HG03045 (cell line): ENCODE data around the gene ENKD1.
A peak's percentile ranks its signal among the peaks of the same experiment; 100 is the strongest.
"Not testable (repeated sequence)": the region's sequence is repeated elsewhere in the genome, so short reads cannot be mapped to it uniquely, and the experiment has no call there.

Source experiments
- ATAC-seq: cut with Tn5 transposase; IDR thresholded peaks from one replicate; pipeline ENCODE4 v1.9.1; 2021; ENCODE audit warnings: mild to moderate bottlenecking, moderate library complexity; ENCODE audit not compliant: unreplicated experiment

The ENKD1 gene

DNA sequence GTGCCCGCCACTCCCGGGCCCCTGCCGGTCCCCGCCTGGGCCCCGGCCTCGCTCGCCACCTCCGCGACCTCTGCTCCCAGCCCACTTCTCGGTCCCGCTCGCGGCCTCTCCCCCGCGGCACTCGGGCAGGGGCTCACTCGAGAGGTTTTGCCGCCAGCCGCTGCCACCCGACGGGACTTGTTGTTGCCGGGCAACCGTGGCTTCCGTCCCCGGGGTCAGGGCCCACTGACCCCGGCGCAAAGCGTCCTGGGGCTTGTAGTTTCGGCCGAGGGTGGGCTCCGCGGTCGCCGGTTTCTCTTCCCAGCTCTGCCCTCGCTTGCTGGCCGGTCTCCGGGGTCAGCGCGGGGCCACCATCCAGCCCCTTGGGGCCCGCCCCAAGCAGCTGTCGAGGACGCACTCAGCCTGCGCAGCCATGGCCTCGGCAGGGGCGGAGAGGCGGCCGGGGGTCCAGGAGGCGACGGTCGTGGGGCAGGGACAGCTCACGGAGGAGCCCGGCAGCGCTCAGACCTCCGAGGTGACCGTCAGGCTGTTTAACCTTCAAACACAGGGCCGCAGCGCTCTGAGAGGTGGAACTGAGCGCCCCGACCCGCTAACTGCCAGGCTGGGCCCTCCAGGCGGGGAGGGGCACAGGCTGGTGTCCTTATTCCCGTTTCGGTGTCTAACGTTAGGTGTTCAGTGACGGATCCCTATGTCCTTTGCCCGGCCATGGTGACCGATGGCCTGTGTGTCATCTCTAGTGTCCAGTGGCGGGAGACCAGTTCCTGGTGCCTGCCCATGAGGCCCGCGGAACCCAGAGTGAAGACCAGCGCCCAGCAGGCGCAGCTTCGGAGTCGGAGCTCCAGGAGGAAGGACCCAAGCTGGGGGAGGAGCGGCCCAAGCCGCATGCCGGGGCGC is at the start of gene ENKD1, which contains the start of gene C16orf86:
ENKD1 (minus strand) TSS at position 192 of the 894 bp plus-strand sequence. CDS start 308 bp downstream, outside the sequence.
C16orf86 (plus strand) TSS at position 256 of the 894 bp plus-strand sequence; CDS start at position 413, 157 bp downstream.
- ATAC-seq: peak; percentile 51

DNA sequence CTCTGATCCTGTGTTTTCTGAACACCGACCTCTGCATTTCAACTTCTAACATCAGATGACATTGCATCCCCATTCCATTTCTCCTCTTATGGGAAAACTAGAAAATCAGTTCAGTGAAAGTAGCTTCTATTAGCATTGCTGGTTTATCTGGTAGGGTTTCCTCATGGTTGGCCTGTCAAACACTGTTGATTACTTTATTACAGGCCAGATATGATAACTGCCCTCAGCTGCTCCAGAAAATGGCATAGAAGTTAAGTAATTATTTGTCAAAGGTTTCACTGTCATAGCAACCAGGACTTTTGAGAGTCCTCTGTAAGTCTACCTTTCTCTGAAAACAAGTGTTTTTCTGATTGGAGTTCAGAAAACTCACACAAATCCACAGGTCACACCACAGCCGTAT is 49.5 kb upstream of the ENKD1 start:
- ATAC-seq: no peak

- ATAC-seq: no peak
Measured at GRCh38 chr16:67714522-67714921, 48.0 kb upstream of the ENKD1 start.

- no peak for ATAC-seq
Measured at GRCh38 chr16:67713647-67714273, 47.2 kb upstream of the ENKD1 start.

GRCh38 chr16:67710607-67711006 is 44.1 kb upstream of the ENKD1 start:
- ATAC-seq: no peak

GRCh38 chr16:67709050-67709449 is 42.5 kb upstream of the ENKD1 start:
- ATAC-seq: no peak

DNA sequence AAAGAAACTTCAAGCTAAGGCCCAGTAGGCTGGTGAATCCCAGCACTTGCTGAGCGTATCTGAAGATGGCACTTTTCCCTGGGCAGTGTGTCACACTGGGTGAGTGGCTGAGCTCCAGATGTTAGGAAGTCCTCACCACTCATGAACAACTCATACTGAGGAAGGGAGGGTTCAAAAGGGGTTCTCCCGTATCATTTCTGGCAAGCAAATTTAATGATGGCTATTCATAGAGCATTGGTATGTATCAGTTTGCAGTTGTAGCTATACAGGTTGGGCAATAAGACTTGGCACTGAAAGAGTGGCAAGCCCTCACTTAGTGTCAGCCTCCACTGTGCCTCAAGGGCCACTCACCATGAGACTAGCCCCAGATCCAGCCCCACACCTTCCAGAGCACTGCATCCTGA is 41.8 kb upstream of the ENKD1 start:
- ATAC-seq: no peak

GRCh38 chr16:67707790-67708189 is 41.2 kb upstream of the ENKD1 start:
- ATAC-seq: no peak

DNA sequence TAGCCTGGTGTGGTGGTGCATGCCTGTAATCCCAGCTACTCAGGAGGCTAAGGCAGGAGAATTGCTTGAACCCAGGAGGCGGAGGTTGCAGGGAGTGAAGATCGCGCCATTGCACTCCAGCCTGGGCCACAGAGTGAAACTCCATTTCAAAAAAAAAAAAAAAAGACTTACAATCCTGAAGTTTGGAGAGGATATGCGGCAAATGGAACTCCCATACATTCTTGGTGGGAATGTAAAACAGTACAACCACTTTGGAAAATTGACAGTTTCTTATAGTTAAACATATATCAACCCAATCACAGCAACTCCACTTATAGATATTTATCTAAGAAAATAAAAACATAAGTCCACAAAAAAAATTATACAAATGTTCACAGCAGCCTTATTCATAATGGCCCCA is 40.7 kb upstream of the ENKD1 start:
- ATAC-seq: no peak

GRCh38 chr16:67704110-67704509 is 37.6 kb upstream of the ENKD1 start:
- ATAC-seq: no peak

DNA sequence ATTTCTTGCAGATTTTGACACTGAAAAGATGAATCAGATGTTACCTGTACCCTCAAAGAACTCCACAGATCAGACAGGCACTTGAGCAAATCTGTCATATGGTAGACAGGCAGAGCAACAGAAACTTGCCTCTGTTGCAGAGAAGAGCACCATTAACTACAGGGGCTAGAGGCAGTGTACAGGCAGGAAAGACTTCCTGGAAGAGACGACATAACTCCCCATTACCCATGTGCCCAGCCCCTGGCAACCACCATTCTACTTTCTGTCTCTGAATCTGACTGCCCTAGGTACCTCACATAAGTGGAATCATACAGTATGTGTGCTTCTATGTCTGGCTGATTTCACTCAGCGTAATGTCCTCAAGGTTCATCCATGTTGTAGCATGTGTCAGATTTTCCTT is 37.1 kb upstream of the ENKD1 start:
- no peak for ATAC-seq

- ATAC-seq: no peak
Measured at GRCh38 chr16:67702130-67702529, 35.6 kb upstream of the ENKD1 start.

- no peak for ATAC-seq
Measured at GRCh38 chr16:67701420-67701819, 34.9 kb upstream of the ENKD1 start.

DNA sequence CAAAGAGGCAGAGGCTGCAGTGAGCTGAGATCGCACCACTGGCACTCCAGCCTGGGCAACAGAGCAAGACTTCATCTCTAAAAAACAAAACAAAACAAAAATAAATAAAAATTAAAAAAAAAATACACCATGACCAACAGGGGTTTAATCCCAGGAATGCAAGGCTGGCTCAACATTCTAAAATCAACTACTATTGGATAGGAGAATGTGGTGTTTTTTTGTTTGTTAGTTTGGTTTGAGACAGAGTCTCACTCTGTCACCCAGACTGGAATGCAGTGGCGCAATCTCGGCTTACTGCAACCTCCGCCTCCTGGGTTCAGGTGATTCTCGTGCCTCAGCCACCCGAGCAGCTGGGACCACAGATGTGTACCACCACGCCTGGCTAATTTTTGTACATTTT is 32.7 kb upstream of the ENKD1 start:
- ATAC-seq: no peak

DNA sequence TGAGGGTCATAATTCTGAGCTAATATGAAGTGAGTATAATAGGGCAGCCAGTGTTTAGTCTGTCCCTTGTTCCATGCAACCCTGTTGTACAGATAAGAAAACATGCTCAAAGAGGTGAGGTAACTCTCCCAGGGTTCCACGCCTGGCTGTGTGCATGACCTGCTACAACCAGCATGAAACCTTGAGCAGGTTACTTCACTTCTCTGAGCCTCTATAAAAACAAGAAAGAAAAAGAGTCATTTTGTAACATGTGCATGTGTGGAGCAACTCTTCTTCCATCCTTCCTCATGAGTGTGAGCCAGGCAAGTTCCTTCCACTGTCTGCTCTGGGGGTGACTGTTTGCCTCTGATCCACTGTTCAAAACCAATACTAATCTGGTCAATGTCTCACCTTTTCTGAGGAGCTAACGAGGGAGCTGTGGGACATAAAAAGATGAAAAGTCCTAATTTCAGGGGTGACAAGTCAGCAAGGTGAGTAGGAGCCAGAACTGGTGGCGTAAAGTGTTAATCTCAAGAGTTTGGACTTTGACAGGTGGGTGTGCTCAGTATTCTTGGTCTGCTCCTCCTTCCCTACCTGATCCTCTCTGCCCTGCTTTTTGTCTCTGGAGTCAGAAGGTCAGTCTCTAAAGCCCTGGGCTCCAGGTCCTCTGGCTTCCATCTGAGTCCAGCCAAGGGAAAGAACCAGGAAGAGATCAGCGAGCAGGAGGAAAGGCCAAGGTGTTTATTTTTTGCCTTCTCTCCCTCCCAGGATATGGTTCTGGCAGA is 31.1 kb upstream of the ENKD1 start:
- ATAC-seq: no peak

DNA sequence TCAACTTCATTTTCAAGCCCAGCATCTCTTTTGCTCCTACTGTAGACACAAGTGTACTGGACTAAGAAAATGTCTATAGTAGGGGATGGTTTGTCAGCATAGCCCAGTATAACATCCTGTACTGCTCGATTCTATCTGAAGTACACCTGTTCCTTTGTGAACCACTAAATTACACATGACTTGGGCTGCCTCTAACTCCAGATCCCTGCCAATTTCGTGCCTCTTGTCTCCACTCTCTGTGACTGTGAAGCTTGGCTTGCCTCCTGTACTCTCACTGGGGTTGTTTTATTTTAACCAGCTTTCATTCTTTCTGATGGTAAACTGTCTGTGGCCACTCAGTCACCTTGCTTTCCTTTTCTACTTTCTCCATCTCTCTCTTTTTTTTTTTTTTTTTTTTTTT is 28.1 kb upstream of the ENKD1 start:
- no peak for ATAC-seq

- ATAC-seq: not testable (repeated sequence)
Measured at GRCh38 chr16:67693517-67694285, 27.2 kb upstream of the ENKD1 start.

- ATAC-seq: no peak
Measured at GRCh38 chr16:67685388-67686112, 19.0 kb upstream of the ENKD1 start.

DNA sequence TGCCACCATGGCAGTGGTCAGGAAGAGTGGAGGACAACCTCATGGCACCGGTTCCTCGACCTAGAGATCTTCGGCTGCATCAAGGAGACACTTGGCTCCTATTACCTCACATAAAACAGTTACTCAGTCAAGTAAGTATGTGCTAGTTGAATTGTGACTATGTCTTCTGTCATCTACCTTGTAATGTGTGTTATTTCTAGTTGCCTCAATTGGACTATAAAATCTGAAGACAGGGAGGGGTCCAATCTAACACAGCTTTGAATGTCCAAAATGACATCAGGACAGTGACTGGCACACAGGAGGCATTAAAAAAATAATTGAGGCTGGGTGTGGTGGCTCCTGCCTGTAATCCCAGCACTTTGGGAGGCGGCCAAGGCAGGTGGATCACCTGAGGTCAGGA is 17.2 kb upstream of the ENKD1 start:
- no peak for ATAC-seq
